Gastrocnemius medialis (tissue), 4 donors: ENCODE results near the gene VEGFA. TPM values are rescaled to one million over a fixed set of nuclear protein-coding genes. Genes with fewer than 3 reads are reported as not detected.

Source experiments
- ATAC-seq, 2 donors: fragments of 150-250 bp; one replicate each; pipeline ENCODE4 v1.9.1; 2016
- DNase-seq, 2 donors: peaks; one replicate each; pipeline ENCODE4 v3.0.0-alpha.2; 2019
- H3K27ac ChIP-seq, 4 donors: fragments of 200-600 bp; sonication (generic); 1 replicate in 1 of 4; 2 replicates in 3 of 4; pipeline ENCODE4 v1.5.1; 2016 to 2018; ENCODE audit warnings: mild to moderate bottlenecking in 2 of 4, moderate library complexity in 1 of 4
- H3K27me3 ChIP-seq, 3 donors: fragments of 200-600 bp; sonication (generic) in 2 of 3; 1 replicate in 1 of 3; 2 replicates in 2 of 3; pipeline versions ENCODE4 v1.5.1 to v1.6.0; 2016 to 2019; ENCODE audit warnings: mild to moderate bottlenecking in 1 of 3, moderate library complexity in 1 of 3
- H3K36me3 ChIP-seq, 2 donors: fragments of 200-600 bp; sonication (generic) in 1 of 2; one replicate each; pipeline ENCODE4 v1.5.1; 2017 to 2018
- H3K4me1 ChIP-seq, 2 donors: fragments of 200-600 bp; sonication (generic) in 1 of 2; one replicate each; pipeline ENCODE4 v1.5.1; 2016 to 2017; ENCODE audit warnings: mild to moderate bottlenecking in 2 of 2
- H3K4me3 ChIP-seq, 4 donors: fragments of 200-600 bp; sonication (generic) in 3 of 4; 1 replicate in 1 of 4; 2 replicates in 3 of 4; pipeline ENCODE4 v1.5.1; 2016 to 2019; ENCODE audit warnings: mild to moderate bottlenecking in 2 of 4
- H3K9me3 ChIP-seq, 3 donors: fragments of 200-600 bp; sonication (generic) in 2 of 3; 1 replicate in 1 of 3; 2 replicates in 2 of 3; pipeline ENCODE4 v1.5.1; 2016 to 2019
- CTCF ChIP-seq, 5 experiments: fragments of 450-650 bp in 3 of 5; fragments of 200-600 bp in 2 of 5; sonication (generic) in 2 of 5; IDR thresholded peaks in 4 of 5; conservative IDR thresholded peaks in 1 of 5; 1 replicate in 4 of 5; 2 replicates in 1 of 5; pipeline ENCODE4 v1.5.1; 2016 to 2019; ENCODE audit warnings: antibody characterized with exemption in 5 of 5, mild to moderate bottlenecking in 3 of 5, moderate library complexity in 3 of 5
- POLR2A ChIP-seq, 2 donors: fragments of 450-650 bp; IDR thresholded peaks; one replicate each; pipeline ENCODE4 v1.6.1; 2017; ENCODE audit warnings: antibody characterized with exemption in 2 of 2, mild to moderate bottlenecking in 2 of 2, moderate library complexity in 2 of 2
- in situ Hi-C, 4 donors: fragments of 200-750 bp; cut with MboI; loops; one replicate each; pipeline versions ENCODE4 v1.15.0 to v1.8.0; 2017; ENCODE audit warnings: low sequenced_read_pairs in 4 of 4
- intact Hi-C: fragments of 100-400 bp; cut with DNase I; formaldehyde crosslinking; loops from one replicate; pipeline ENCODE4 v1.15.1; 2023; ENCODE audit warnings: low total_unique reads
- total RNA-seq, 4 donors: library from RNA; depleted of rRNA; stranded (reverse); fragments of >200 nt; gene quantifications; one replicate each; pipeline versions ENCODE4 v1.1.0 to v1.2.3, GENCODE V29; 2016

Gene VEGFA
- total RNA-seq, 4 donors from 2014 or later: 66.4 to 195 (median 149) TPM

GRCh38 chr6:43724354-43724753 is 45.7 kb upstream of the VEGFA start:
- no peaks in the 10 kb centered on the region for H3K27me3 ChIP-seq
- TF ChIP-seq CTCF (IDR thresholded peaks at IDR 0.05 in 4 of 5, conservative IDR thresholded peaks at IDR 0.05 in 1 of 5): no peak
- TF ChIP-seq POLR2A (IDR thresholded peaks at IDR 0.05): no peak
- ATAC-seq (no peak), DNase-seq (no peak)
- intact Hi-C loops: no loop called here
- in situ Hi-C loops: no loop called here
- no peak overlapping the region for H3K27ac ChIP-seq
- H3K36me3 ChIP-seq: no peaks in the 10 kb centered on the region
- H3K9me3 ChIP-seq: no peaks in the 10 kb centered on the region
- H3K4me3 ChIP-seq: no peak overlapping the region
- no peaks in the 10 kb centered on the region for H3K4me1 ChIP-seq

GRCh38 chr6:43724914-43725642 is 44.9 kb upstream of the VEGFA start:
- H3K9me3 ChIP-seq: peaks cover 0 to under 1% (median 0%) of the 10 kb centered on the region in 3 donors
- no peak overlapping the region for H3K4me3 ChIP-seq

GRCh38 chr6:43725643-43726580 is 44.1 kb upstream of the VEGFA start:
- TF ChIP-seq POLR2A (IDR thresholded peaks at IDR 0.05): no peak
- TF ChIP-seq CTCF (IDR thresholded peaks at IDR 0.05 in 4 of 5, conservative IDR thresholded peaks at IDR 0.05 in 1 of 5): no peak
- Histone ChIP-seq H3K36me3 (no peaks in the 10 kb centered on the region), H3K27me3 (no peaks in the 10 kb centered on the region), H3K4me3 (no peak overlapping the region), H3K27ac (no peak overlapping the region), H3K4me1 (no peaks in the 10 kb centered on the region), H3K9me3 (peaks cover 2 to 9% (median 3%) of the 10 kb centered on the region in 3 donors)
- ATAC-seq: no peak
- DNase-seq: no peak
- intact Hi-C loops (no loop called here), in situ Hi-C loops (no loop called here)

More at GRCh38 chr6:43724914-43725642, 44.9 kb upstream of the VEGFA start:
- H3K27me3 ChIP-seq: no peaks in the 10 kb centered on the region
- peak; percentile 40 to 75 for DNase-seq
- no peak overlapping the region for H3K27ac ChIP-seq
- no peaks in the 10 kb centered on the region for H3K36me3 ChIP-seq
- intact Hi-C loops (no loop called here), in situ Hi-C loops (no loop called here)
- ATAC-seq: peak; percentile 59 to 76
- H3K4me1 ChIP-seq: no peaks in the 10 kb centered on the region
- TF ChIP-seq POLR2A (IDR thresholded peaks at IDR 0.05): no peak

- no peak for ATAC-seq
- in situ Hi-C loops (no loop called here), intact Hi-C loops (no loop called here)
- H3K27ac ChIP-seq: no peak overlapping the region
- H3K4me3 ChIP-seq: no peak overlapping the region
- no peaks in the 10 kb centered on the region for H3K36me3 ChIP-seq
- H3K27me3 ChIP-seq: no peaks in the 10 kb centered on the region
- no peak for DNase-seq
- TF ChIP-seq POLR2A (IDR thresholded peaks at IDR 0.05) (no peak), CTCF (IDR thresholded peaks at IDR 0.05 in 4 of 5, conservative IDR thresholded peaks at IDR 0.05 in 1 of 5) (no peak)
- peaks cover 3 to 14% (median 6%) of the 10 kb centered on the region in 3 donors for H3K9me3 ChIP-seq
- no peaks in the 10 kb centered on the region for H3K4me1 ChIP-seq
Observed at GRCh38 chr6:43727634-43728033, 42.4 kb upstream of the VEGFA start.

- Histone ChIP-seq H3K4me1 (no peaks in the 10 kb centered on the region), H3K9me3 (peaks cover 3 to 14% (median 6%) of the 10 kb centered on the region in 3 donors), H3K27me3 (no peaks in the 10 kb centered on the region), H3K4me3 (no peak overlapping the region), H3K36me3 (no peaks in the 10 kb centered on the region), H3K27ac (no peak overlapping the region)
- TF ChIP-seq CTCF (IDR thresholded peaks at IDR 0.05 in 4 of 5, conservative IDR thresholded peaks at IDR 0.05 in 1 of 5): no peak
- TF ChIP-seq POLR2A (IDR thresholded peaks at IDR 0.05): no peak
- ATAC-seq (no peak), DNase-seq (no peak)
- intact Hi-C loops: no loop called here
- in situ Hi-C loops: no loop called here
Observed at GRCh38 chr6:43728586-43728985, 41.4 kb upstream of the VEGFA start.
